HG03097 (cell line): ENCODE results near the gene REC8.

Experiments used
- ATAC-seq: cut with Tn5 transposase; IDR thresholded peaks from one replicate; pipeline ENCODE4 v1.9.1; 2021; ENCODE audit not compliant: unreplicated experiment, low FRiP score

Gene REC8

GRCh38 chr14:24137529-24138395 lies 34.1 kb upstream of the REC8 start:
- ATAC-seq: no peak

GRCh38 chr14:24138396-24139271 lies 33.2 kb upstream of the REC8 start:
- no peak for ATAC-seq

GRCh38 chr14:24139272-24139934 lies 32.5 kb upstream of the REC8 start:
- no peak for ATAC-seq

GRCh38 chr14:24141097-24141880 lies 30.6 kb upstream of the REC8 start, which contains the start of gene EMC9:
TSS of gene EMC9 (minus strand) at chr14:24141591. CDS start at chr14:24141304, 287 bp downstream.
- peak; percentile 72 for ATAC-seq

GRCh38 chr14:24143511-24143910 lies 28.4 kb upstream of the REC8 start:
- ATAC-seq: no peak

- ATAC-seq: no peak
Observed at GRCh38 chr14:24144451-24144850, 27.4 kb upstream of the REC8 start.

- no peak for ATAC-seq
Observed at GRCh38 chr14:24145219-24145618, 26.7 kb upstream of the REC8 start.

- ATAC-seq: no peak
Observed at GRCh38 chr14:24145690-24146452, 26.0 kb upstream of the REC8 start.

- ATAC-seq: peak; percentile 60
Observed at GRCh38 chr14:24146453-24146977, 25.4 kb upstream of the REC8 start, which contains the start of gene PSME2. TSS of gene PSME2 (minus strand) at chr14:24146610. CDS start at chr14:24146581, 29 bp downstream.

- peak; percentile 69 for ATAC-seq
Observed at GRCh38 chr14:24146978-24147760, 24.7 kb upstream of the REC8 start, which contains the start of gene RNF31. TSS of gene RNF31 (plus strand) at chr14:24147498. CDS start at chr14:24147699, 201 bp downstream.

GRCh38 chr14:24147761-24148428 lies 24.0 kb upstream of the REC8 start:
- no peak for ATAC-seq

- no peak for ATAC-seq
Observed at GRCh38 chr14:24149302-24149969, 22.4 kb upstream of the REC8 start.

GRCh38 chr14:24150061-24150460 lies 21.8 kb upstream of the REC8 start:
- ATAC-seq: no peak

GRCh38 chr14:24150567-24150966 lies 21.3 kb upstream of the REC8 start:
- ATAC-seq: no peak

GRCh38 chr14:24150993-24151392 lies 20.9 kb upstream of the REC8 start:
- no peak for ATAC-seq

GRCh38 chr14:24151404-24152080 lies 20.3 kb upstream of the REC8 start:
- no peak for ATAC-seq
